Vagina (tissue), 2 donors: ENCODE measurements around the gene SH3BP5. TPM values are rescaled to one million over a fixed set of nuclear protein-coding genes. Genes with fewer than 3 reads are reported as not detected.

Experiments
- DNase-seq, 2 donors: peaks; one replicate each; pipeline ENCODE4 v3.0.0-alpha.2; 2017; ENCODE audit errors: extremely low spot score in 2 of 2
- H3K27ac ChIP-seq: fragments of 200-600 bp; sonication (generic); one replicate; pipeline ENCODE4 v1.5.1; 2019
- H3K27me3 ChIP-seq: fragments of 200-600 bp; sonication (generic); one replicate; pipeline ENCODE4 v1.5.1; 2019
- H3K36me3 ChIP-seq, 2 donors: fragments of 200-600 bp; sonication (generic); one replicate each; pipeline ENCODE4 v1.5.1; 2017 to 2019
- H3K4me1 ChIP-seq: fragments of 200-600 bp; sonication (generic); one replicate; pipeline ENCODE4 v1.5.1; 2019
- H3K4me3 ChIP-seq, 2 donors: fragments of 200-600 bp; sonication (generic); 1 replicate in 1 of 2; 2 replicates in 1 of 2; pipeline ENCODE4 v1.5.1; 2016 to 2019
- H3K9me3 ChIP-seq: fragments of 200-600 bp; sonication (generic); one replicate; pipeline ENCODE4 v1.5.1; 2019
- CTCF ChIP-seq, 3 experiments: fragments of 450-650 bp in 2 of 3; fragments of 200-600 bp in 1 of 3; sonication (generic) in 1 of 3; IDR thresholded peaks; one replicate each; pipeline ENCODE4 v1.5.1; 2017 to 2019; ENCODE audit warnings: antibody characterized with exemption in 3 of 3, mild to moderate bottlenecking in 2 of 3, moderate library complexity in 2 of 3
- POLR2A ChIP-seq, 2 donors: fragments of 450-650 bp; IDR thresholded peaks; one replicate each; pipeline ENCODE4 v1.6.1; 2017; ENCODE audit warnings: antibody characterized with exemption in 2 of 2, mild to moderate bottlenecking in 2 of 2, moderate library complexity in 2 of 2
- POLR2AphosphoS5 ChIP-seq, 2 donors: sonication (generic); formaldehyde crosslinking; IDR thresholded peaks; one replicate each; pipeline ENCODE4 v1.9.0; 2017; ENCODE audit warnings: antibody characterized with exemption in 2 of 2, mild to moderate bottlenecking in 2 of 2, low read depth in 1 of 2; ENCODE audit not compliant: insufficient read depth in 1 of 2
- intact Hi-C: fragments of 100-400 bp; cut with DNase I; formaldehyde crosslinking; loops from one replicate; pipeline ENCODE4 v1.15.1; 2023
- total RNA-seq: library from RNA; depleted of rRNA; stranded (reverse); fragments of >200 nt; gene quantifications from one replicate; pipeline ENCODE4 v1.2.3, GENCODE V29; 2016

SH3BP5 gene
- total RNA-seq, 1 donor from 2014 or later, result 78.6 TPM

GRCh38 chr3:15263926-15264325 is 68.5 kb downstream of the SH3BP5 start:
- TF ChIP-seq POLR2A (IDR thresholded peaks at IDR 0.05) (no peak), POLR2AphosphoS5 (IDR thresholded peaks at IDR 0.05; ENCODE audit: insufficient read depth in 1 of 2, low read depth in 1 of 2) (no peak)
- Histone ChIP-seq H3K27me3 (no peaks in the 10 kb centered on the region), H3K4me1 (peaks cover 46% of the 10 kb centered on the region), H3K9me3 (no peaks in the 10 kb centered on the region), H3K36me3 (peaks cover 0 to 17% of the 10 kb centered on the region in 2 donors), H3K27ac (peak overlapping the region; percentile 70), H3K4me3 (no peak overlapping the region)
- intact Hi-C loops, result loop anchor here (2.0 kb wide), 1 partner anchor 69 kb away; the partner anchor contains the start of gene SH3BP5
- DNase-seq, result no peak

GRCh38 chr3:15263120-15263519 is 69.3 kb downstream of the SH3BP5 start:
- intact Hi-C loops, result loop anchor here (2.0 kb wide), 1 partner anchor 70 kb away; the partner anchor contains the start of gene SH3BP5
- peaks cover 0 to 25% of the 10 kb centered on the region in 2 donors for H3K36me3 ChIP-seq
- DNase-seq, result peak in 1 of 2 donors; percentile 86
- peaks cover 38% of the 10 kb centered on the region for H3K4me1 ChIP-seq
- peak overlapping the region; percentile 70 for H3K27ac ChIP-seq
- H3K9me3 ChIP-seq, result no peaks in the 10 kb centered on the region
- no peaks in the 10 kb centered on the region for H3K27me3 ChIP-seq
- H3K4me3 ChIP-seq, result no peak overlapping the region
- no peak for TF ChIP-seq CTCF (IDR thresholded peaks at IDR 0.05)
- TF ChIP-seq POLR2AphosphoS5 (IDR thresholded peaks at IDR 0.05; ENCODE audit: insufficient read depth in 1 of 2, low read depth in 1 of 2), result no peak
- no peak for TF ChIP-seq POLR2A (IDR thresholded peaks at IDR 0.05)

- Histone ChIP-seq H3K4me3 (no peak overlapping the region), H3K36me3 (peaks cover 0 to 33% of the 10 kb centered on the region in 2 donors), H3K4me1 (peaks cover 32% of the 10 kb centered on the region), H3K9me3 (no peaks in the 10 kb centered on the region), H3K27ac (no peak overlapping the region), H3K27me3 (no peaks in the 10 kb centered on the region)
- TF ChIP-seq CTCF (IDR thresholded peaks at IDR 0.05), result no peak
- peak in 1 of 2 donors; percentile 21 for TF ChIP-seq POLR2AphosphoS5 (IDR thresholded peaks at IDR 0.05; ENCODE audit: insufficient read depth in 1 of 2, low read depth in 1 of 2)
- no peak for DNase-seq
- intact Hi-C loops, result loop anchor here (2.0 kb wide), 1 partner anchor 71 kb away; the partner anchor contains the start of gene SH3BP5
Measured at GRCh38 chr3:15262021-15262420, 70.4 kb downstream of the SH3BP5 start.

- Histone ChIP-seq H3K36me3 (peaks cover 0 to 41% of the 10 kb centered on the region in 2 donors), H3K27ac (peak overlapping the region; percentile 24), H3K4me3 (no peak overlapping the region), H3K27me3 (no peaks in the 10 kb centered on the region), H3K4me1 (peaks cover 32% of the 10 kb centered on the region), H3K9me3 (no peaks in the 10 kb centered on the region)
- TF ChIP-seq POLR2A (IDR thresholded peaks at IDR 0.05), result no peak
- TF ChIP-seq POLR2AphosphoS5 (IDR thresholded peaks at IDR 0.05; ENCODE audit: insufficient read depth in 1 of 2, low read depth in 1 of 2), result no peak
- TF ChIP-seq CTCF (IDR thresholded peaks at IDR 0.05), result no peak
- intact Hi-C loops, result no loop called here
- peak in 1 of 2 donors; percentile 85 for DNase-seq
Measured at GRCh38 chr3:15261274-15261673, 71.1 kb downstream of the SH3BP5 start.

- H3K36me3 ChIP-seq, result peaks cover 0 to 48% of the 10 kb centered on the region in 2 donors
- H3K4me1 ChIP-seq, result peaks cover 26% of the 10 kb centered on the region
- H3K9me3 ChIP-seq, result no peaks in the 10 kb centered on the region
- no peak overlapping the region for H3K4me3 ChIP-seq
- intact Hi-C loops, result no loop called here
- TF ChIP-seq CTCF (IDR thresholded peaks at IDR 0.05) (no peak), POLR2A (IDR thresholded peaks at IDR 0.05) (no peak), POLR2AphosphoS5 (IDR thresholded peaks at IDR 0.05; ENCODE audit: insufficient read depth in 1 of 2, low read depth in 1 of 2) (no peak)
- peak overlapping the region; percentile 24 for H3K27ac ChIP-seq
- no peaks in the 10 kb centered on the region for H3K27me3 ChIP-seq
- DNase-seq, result no peak
Measured at GRCh38 chr3:15260531-15260930, 71.9 kb downstream of the SH3BP5 start.
